Kidney epithelial cell (primary cell): ENCODE measurements around the gene NFASC. TPM values are rescaled to one million over a fixed set of nuclear protein-coding genes. Genes with fewer than 3 reads are reported as not detected.
A peak's percentile ranks its signal among the peaks of the same experiment; 100 is the strongest.

Experiments
- DNase-seq: peaks from one replicate; pipeline ENCODE4 v3.0.0-alpha.2; 2010; ENCODE audit warnings: low read depth
- H3K27me3 ChIP-seq: 2 replicates; pipeline ENCODE4 v1.6.0; 2011; ENCODE audit warnings: low read length; ENCODE audit not compliant: control insufficient read depth, insufficient read depth
- H3K36me3 ChIP-seq: 2 replicates; pipeline ENCODE4 v1.5.1; 2011; ENCODE audit warnings: low read length; ENCODE audit not compliant: control insufficient read depth, insufficient read depth
- H3K4me3 ChIP-seq: 2 replicates; pipeline ENCODE4 v1.5.1; 2011; ENCODE audit warnings: low read depth, mild to moderate bottlenecking, control low read depth, low read length
- total RNA-seq: library from RNA; depleted of rRNA; stranded (reverse); fragments of >200 nt; gene quantifications from 2 replicates; pipeline ENCODE4 v1.2.3, GENCODE V29; 2015
- TF ChIP-seq, protein P1 (sequence below): IDR thresholded peaks from 2 replicates; pipeline ENCODE4 v1.5.1; 2011; ENCODE audit warnings: mild to moderate bottlenecking, moderate library complexity, low read length, control low read depth, inconsistent platforms; ENCODE audit not compliant: insufficient read depth, poor library complexity, severe bottlenecking

Gene NFASC
- total RNA-seq, 1 donor from 2014 or later: 1.2 TPM

DNA sequence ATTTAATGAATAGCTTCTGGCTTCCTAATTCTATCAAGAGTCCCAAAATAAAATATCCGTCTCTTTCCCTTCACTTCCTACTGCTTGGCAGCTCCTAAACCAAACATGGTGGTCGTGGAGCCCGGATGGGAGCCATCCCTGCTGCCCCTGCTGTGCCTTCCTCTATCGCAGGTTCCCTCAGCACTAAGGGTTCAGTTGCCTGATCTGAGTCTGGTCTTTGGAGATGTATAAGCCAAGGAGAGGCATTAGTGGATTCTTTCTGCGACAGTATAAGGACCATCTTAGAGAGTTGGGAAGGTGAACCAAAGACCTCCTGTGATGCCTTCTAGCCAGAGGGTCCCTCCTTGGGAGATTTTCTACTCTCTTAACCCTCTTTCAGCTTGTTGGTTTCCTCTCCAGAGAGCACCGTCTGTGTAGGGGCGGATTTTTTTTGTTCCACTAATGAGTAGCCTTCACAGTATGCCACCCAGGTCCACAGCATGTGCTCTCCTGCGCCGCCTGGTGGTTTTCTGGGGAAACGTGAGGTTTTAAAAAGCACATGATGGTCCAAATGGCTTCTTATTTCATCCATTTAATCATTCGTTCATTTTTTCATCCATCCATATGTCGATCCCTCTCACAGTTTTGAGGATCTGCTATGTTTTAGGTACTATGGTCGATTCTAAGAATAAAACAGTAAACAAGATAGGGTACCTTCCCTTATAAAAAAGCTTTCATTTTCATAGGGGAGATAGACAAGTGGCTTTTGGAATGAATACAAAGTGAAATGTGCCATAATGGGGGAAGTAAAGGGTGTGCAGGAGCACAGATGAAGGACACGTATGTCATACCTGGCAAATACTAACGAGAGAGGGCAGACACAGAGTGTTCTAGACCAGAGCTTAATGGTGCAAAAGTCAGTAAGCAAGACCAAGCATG, 71.0 kb downstream of the NFASC start:
- TF ChIP-seq, protein P1, sequence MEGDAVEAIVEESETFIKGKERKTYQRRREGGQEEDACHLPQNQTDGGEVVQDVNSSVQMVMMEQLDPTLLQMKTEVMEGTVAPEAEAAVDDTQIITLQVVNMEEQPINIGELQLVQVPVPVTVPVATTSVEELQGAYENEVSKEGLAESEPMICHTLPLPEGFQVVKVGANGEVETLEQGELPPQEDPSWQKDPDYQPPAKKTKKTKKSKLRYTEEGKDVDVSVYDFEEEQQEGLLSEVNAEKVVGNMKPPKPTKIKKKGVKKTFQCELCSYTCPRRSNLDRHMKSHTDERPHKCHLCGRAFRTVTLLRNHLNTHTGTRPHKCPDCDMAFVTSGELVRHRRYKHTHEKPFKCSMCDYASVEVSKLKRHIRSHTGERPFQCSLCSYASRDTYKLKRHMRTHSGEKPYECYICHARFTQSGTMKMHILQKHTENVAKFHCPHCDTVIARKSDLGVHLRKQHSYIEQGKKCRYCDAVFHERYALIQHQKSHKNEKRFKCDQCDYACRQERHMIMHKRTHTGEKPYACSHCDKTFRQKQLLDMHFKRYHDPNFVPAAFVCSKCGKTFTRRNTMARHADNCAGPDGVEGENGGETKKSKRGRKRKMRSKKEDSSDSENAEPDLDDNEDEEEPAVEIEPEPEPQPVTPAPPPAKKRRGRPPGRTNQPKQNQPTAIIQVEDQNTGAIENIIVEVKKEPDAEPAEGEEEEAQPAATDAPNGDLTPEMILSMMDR: peak; percentile 96
- no peak overlapping the region for H3K4me3 ChIP-seq
- no peak for DNase-seq
- peaks cover 5% of the 10 kb centered on the region for H3K27me3 ChIP-seq
- H3K36me3 ChIP-seq: no peaks in the 10 kb centered on the region

DNA sequence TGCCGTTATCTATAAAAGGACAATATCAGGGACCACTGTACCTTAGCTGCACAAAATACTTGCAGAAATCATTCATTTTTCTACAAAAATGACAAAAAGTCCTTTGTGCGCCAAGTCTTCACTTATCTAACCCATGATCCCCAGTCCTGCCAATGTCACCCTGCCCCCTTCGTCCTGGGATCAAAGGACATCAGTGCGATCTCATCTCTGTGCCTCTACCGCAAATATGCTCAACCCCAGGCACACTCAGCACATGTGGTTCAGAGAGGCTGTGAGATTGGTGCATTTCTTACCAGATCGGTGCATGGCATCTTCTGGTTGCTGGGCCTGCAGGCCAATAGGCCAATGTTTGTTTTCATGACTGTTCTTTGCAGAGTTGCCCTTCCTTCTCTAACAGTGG, 72.8 kb downstream of the NFASC start:
- Histone ChIP-seq H3K4me3 (no peak overlapping the region), H3K27me3 (peaks cover 5% of the 10 kb centered on the region), H3K36me3 (no peaks in the 10 kb centered on the region)
- no peak for DNase-seq
- TF ChIP-seq, protein P1: no peak

GRCh38 chr1:204944662-204945061, 74.0 kb downstream of the NFASC start:
- H3K27me3 ChIP-seq: peaks cover 7% of the 10 kb centered on the region
- no peaks in the 10 kb centered on the region for H3K36me3 ChIP-seq
- TF ChIP-seq, protein P1: no peak
- no peak for DNase-seq
- H3K4me3 ChIP-seq: no peak overlapping the region

GRCh38 chr1:204945565-204945977, 74.9 kb downstream of the NFASC start:
- no peak overlapping the region for H3K4me3 ChIP-seq
- TF ChIP-seq, protein P1: no peak
- no peaks in the 10 kb centered on the region for H3K36me3 ChIP-seq
- DNase-seq: no peak
- peaks cover 12% of the 10 kb centered on the region for H3K27me3 ChIP-seq

GRCh38 chr1:204946640-204947039, 76.0 kb downstream of the NFASC start:
- peaks cover 14% of the 10 kb centered on the region for H3K27me3 ChIP-seq
- TF ChIP-seq, protein P1: no peak
- no peak overlapping the region for H3K4me3 ChIP-seq
- DNase-seq: no peak
- no peaks in the 10 kb centered on the region for H3K36me3 ChIP-seq
